COLO668 (cell line): ENCODE data around the gene GTF3C5.
"Not testable (repeated sequence)": the region's sequence is repeated elsewhere in the genome, so short reads cannot be mapped to it uniquely, and the experiment has no call there.

Experiments
- DNase-seq: peaks from one replicate; lab custom pipeline; 2025; ENCODE audit not compliant: unreplicated experiment; lab: John Stamatoyannopoulos, UW

GTF3C5 gene

GRCh38 chr9:133054194-133054890, 23.5 kb downstream of the GTF3C5 start:
- no peak for DNase-seq

- DNase-seq: no peak
Observed at GRCh38 chr9:133054966-133055365, 24.2 kb downstream of the GTF3C5 start.

- no peak for DNase-seq
Observed at GRCh38 chr9:133055788-133056420, 25.1 kb downstream of the GTF3C5 start.

GRCh38 chr9:133056533-133056932, 25.7 kb downstream of the GTF3C5 start:
- DNase-seq: no peak

GRCh38 chr9:133057006-133057405, 26.2 kb downstream of the GTF3C5 start:
- DNase-seq: no peak

GRCh38 chr9:133057553-133057952, 26.8 kb downstream of the GTF3C5 start:
- DNase-seq: no peak

GRCh38 chr9:133058071-133058470, 27.3 kb downstream of the GTF3C5 start:
- no peak for DNase-seq

GRCh38 chr9:133058550-133059320, 27.9 kb downstream of the GTF3C5 start:
- no peak for DNase-seq

- no peak for DNase-seq
Observed at GRCh38 chr9:133059623-133060022, 28.8 kb downstream of the GTF3C5 start.

- peak; percentile 36 for DNase-seq
Observed at GRCh38 chr9:133060417-133060841, 29.6 kb downstream of the GTF3C5 start.

- peak; percentile 54 for DNase-seq
Observed at GRCh38 chr9:133061019-133061763, 30.4 kb downstream of the GTF3C5 start.

- peak; percentile 92 for DNase-seq
Observed at GRCh38 chr9:133061764-133062145, 31.0 kb downstream of the GTF3C5 start, which contains the start of gene CEL. Gene CEL (plus strand): TSS chr9:133061981. CDS start chr9:133062003, 22 bp downstream.

- DNase-seq: not testable (repeated sequence)
Observed at GRCh38 chr9:133062569-133062968, 31.8 kb downstream of the GTF3C5 start.

GRCh38 chr9:133063159-133063499, 32.3 kb downstream of the GTF3C5 start:
- no peak for DNase-seq

- DNase-seq: no peak
Observed at GRCh38 chr9:133063500-133064231, 32.9 kb downstream of the GTF3C5 start.

- no peak for DNase-seq
Observed at GRCh38 chr9:133064241-133065069, 33.7 kb downstream of the GTF3C5 start.

- no peak for DNase-seq
Observed at GRCh38 chr9:133065070-133065388, 34.2 kb downstream of the GTF3C5 start.

- DNase-seq: no peak
Observed at GRCh38 chr9:133066181-133066983, 35.6 kb downstream of the GTF3C5 start.

- no peak for DNase-seq
Observed at GRCh38 chr9:133067006-133067405, 36.2 kb downstream of the GTF3C5 start.
